ENCODE results near the gene PPP1R2B.

PPP1R2B gene

DNA sequence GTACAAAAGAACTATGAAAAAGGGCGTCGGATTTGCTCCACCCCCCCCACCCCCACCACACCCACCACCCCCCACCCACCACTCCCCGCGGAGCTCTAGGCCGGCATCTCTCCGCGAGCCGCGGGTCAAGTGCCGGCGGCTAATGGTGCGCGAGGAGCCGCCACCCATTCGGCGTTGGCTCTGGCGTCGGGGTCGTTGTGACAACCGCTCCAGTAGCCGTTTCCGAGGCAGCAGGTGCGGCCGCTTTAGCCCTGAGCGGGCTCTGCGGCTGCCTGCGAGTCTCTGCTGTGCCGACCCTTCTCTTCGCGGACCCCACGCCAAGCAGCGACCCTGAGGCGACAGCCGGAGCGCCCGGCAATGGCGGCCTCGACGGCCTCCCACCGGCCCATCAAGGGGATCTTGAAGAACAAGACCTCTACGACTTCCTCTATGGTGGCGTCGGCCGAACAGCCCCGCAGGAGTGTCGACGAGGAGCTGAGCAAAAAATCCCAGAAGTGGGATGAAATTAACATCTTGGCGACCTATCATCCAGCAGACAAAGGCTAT, at the start of gene PPP1R2B:
Gene PPP1R2B, plus strand, starts transcription at position 90 of the 546 bp plus-strand sequence. Its CDS starts 268 bp downstream, at position 358.
- ATAC-seq (no peak), DNase-seq (ENCODE audit: low spot score in 2 of 2) (no peak)
- H3K4me1 Mint-ChIP-seq = no peaks in the 10 kb centered on the region
- H3K9me3 Mint-ChIP-seq = peaks cover 14% of the 10 kb centered on the region
- no peaks in the 10 kb centered on the region for H3K36me3 Mint-ChIP-seq
- H3K4me3 Mint-ChIP-seq = no peak within 1 kb of the TSS
- H3K27ac Mint-ChIP-seq = no peak within 1 kb of the TSS

DNA sequence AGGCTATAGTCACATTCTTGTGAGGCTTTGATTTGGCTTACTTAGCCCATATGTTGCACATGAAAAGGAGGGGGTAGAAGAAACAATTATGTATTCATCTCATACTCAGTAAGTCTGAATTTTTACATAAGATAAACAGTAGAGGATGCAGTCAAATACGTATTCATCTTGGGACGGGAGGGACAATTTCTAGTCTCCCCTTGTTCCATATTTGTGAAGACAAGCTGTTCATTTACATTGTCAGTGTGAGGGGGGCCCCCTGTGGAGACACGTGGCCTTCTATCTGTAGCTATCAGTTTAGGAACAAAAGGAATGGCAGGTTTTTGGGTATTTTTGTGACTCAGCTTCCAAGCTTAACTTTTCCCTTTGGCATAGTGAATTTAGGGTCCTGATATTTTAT, 49.2 kb upstream of the PPP1R2B start:
- Mint-ChIP-seq H3K27ac (no peak overlapping the region), H3K36me3 (no peaks in the 10 kb centered on the region), H3K9me3 (peaks cover 3% of the 10 kb centered on the region), H3K4me3 (no peak overlapping the region), H3K4me1 (no peaks in the 10 kb centered on the region)
- ATAC-seq = no peak
- DNase-seq (ENCODE audit: low spot score in 2 of 2) = no peak

DNA sequence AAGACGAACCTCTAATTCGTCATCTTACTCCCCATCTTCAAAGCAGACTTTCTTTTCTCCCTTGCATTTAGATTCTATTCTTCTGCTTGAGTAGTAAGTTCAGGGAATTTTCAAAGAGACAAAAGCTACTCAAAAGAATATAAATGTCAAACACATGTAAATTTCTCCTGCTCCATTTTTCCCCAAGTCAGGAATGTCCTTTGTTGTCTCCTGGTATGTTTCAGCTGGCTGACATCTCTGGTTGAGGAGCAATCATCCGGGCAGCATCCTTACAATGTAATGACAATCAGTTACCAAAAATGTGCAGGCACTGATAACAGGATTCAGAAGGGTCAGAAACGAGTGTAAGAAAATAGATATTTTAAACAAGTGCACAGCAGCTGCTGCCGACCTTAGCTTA, 47.6 kb upstream of the PPP1R2B start:
- no peaks in the 10 kb centered on the region for H3K4me1 Mint-ChIP-seq
- no peak for ATAC-seq
- no peak overlapping the region for H3K4me3 Mint-ChIP-seq

GRCh38 chr5:156803404-156803803, 46.7 kb upstream of the PPP1R2B start:
- DNase-seq (ENCODE audit: low spot score in 2 of 2) = no peak
- no peaks in the 10 kb centered on the region for H3K4me1 Mint-ChIP-seq
- ATAC-seq = no peak
- H3K36me3 Mint-ChIP-seq = no peaks in the 10 kb centered on the region
- H3K9me3 Mint-ChIP-seq = peaks cover 3% of the 10 kb centered on the region
- no peak overlapping the region for H3K4me3 Mint-ChIP-seq
- H3K27ac Mint-ChIP-seq = no peak overlapping the region

More for the DNA sequence above, 47.6 kb upstream of the PPP1R2B start:
- DNase-seq (ENCODE audit: low spot score in 2 of 2) = no peak
- no peaks in the 10 kb centered on the region for H3K36me3 Mint-ChIP-seq
- H3K9me3 Mint-ChIP-seq = peaks cover 3% of the 10 kb centered on the region
- H3K27ac Mint-ChIP-seq = no peak overlapping the region

GRCh38 chr5:156812959-156813358, 37.1 kb upstream of the PPP1R2B start:
- Mint-ChIP-seq H3K4me3 (no peak overlapping the region), H3K27ac (no peak overlapping the region), H3K4me1 (no peaks in the 10 kb centered on the region), H3K9me3 (no peaks in the 10 kb centered on the region), H3K36me3 (no peaks in the 10 kb centered on the region)
- no peak for DNase-seq (ENCODE audit: low spot score in 2 of 2)
- ATAC-seq = no peak

- DNase-seq (ENCODE audit: low spot score in 2 of 2) (no peak), ATAC-seq (peak; percentile 64)
- H3K4me1 Mint-ChIP-seq = no peaks in the 10 kb centered on the region
- H3K27ac Mint-ChIP-seq = no peak overlapping the region
- no peaks in the 10 kb centered on the region for H3K36me3 Mint-ChIP-seq
- H3K9me3 Mint-ChIP-seq = no peaks in the 10 kb centered on the region
- H3K4me3 Mint-ChIP-seq = no peak overlapping the region
Measured at GRCh38 chr5:156815988-156816599, 34.0 kb upstream of the PPP1R2B start.

DNA sequence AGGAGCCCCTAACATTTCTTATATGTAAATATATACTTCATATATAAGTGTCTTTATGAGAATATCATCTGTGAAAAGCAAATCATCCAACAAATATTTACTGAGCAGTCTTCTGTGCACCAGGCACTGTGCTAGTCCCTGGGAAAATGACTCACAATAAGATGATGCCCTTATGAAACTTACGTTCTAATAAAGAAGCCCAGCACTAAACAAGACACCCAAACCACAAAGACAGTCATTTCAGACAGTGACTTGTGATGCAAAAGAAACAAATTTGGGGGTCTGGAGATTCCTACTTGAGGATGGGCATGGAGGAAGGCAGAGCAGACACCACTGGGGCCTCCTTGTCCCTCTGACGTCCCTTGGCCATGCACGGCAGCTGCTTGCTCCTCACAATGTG, 30.6 kb upstream of the PPP1R2B start:
- Mint-ChIP-seq H3K27ac (no peak overlapping the region), H3K36me3 (no peaks in the 10 kb centered on the region), H3K4me1 (no peaks in the 10 kb centered on the region), H3K4me3 (no peak overlapping the region), H3K9me3 (no peaks in the 10 kb centered on the region)
- no peak for DNase-seq (ENCODE audit: low spot score in 2 of 2)
- no peak for ATAC-seq

- ATAC-seq = no peak
- Mint-ChIP-seq H3K27ac (no peak overlapping the region), H3K36me3 (no peaks in the 10 kb centered on the region), H3K4me3 (no peak overlapping the region), H3K9me3 (no peaks in the 10 kb centered on the region), H3K4me1 (no peaks in the 10 kb centered on the region)
- no peak for DNase-seq (ENCODE audit: low spot score in 2 of 2)
Measured at GRCh38 chr5:156819967-156820581, 30.0 kb upstream of the PPP1R2B start.

GRCh38 chr5:156824241-156824640, 25.9 kb upstream of the PPP1R2B start:
- no peak for ATAC-seq
- Mint-ChIP-seq H3K4me1 (peaks cover 5% of the 10 kb centered on the region), H3K27ac (no peak overlapping the region), H3K36me3 (no peaks in the 10 kb centered on the region), H3K4me3 (no peak overlapping the region), H3K9me3 (peaks cover 6% of the 10 kb centered on the region)
- DNase-seq (ENCODE audit: low spot score in 2 of 2) = no peak

- no peak overlapping the region for H3K4me3 Mint-ChIP-seq
- DNase-seq (ENCODE audit: low spot score in 2 of 2) (no peak), ATAC-seq (no peak)
- H3K9me3 Mint-ChIP-seq = peaks cover 6% of the 10 kb centered on the region
- H3K36me3 Mint-ChIP-seq = no peaks in the 10 kb centered on the region
- H3K27ac Mint-ChIP-seq = no peak overlapping the region
- peaks cover 5% of the 10 kb centered on the region for H3K4me1 Mint-ChIP-seq
Measured at GRCh38 chr5:156824800-156825199, 25.3 kb upstream of the PPP1R2B start.

- H3K27ac Mint-ChIP-seq = no peak overlapping the region
- DNase-seq (ENCODE audit: low spot score in 2 of 2) (no peak), ATAC-seq (no peak)
- no peaks in the 10 kb centered on the region for H3K36me3 Mint-ChIP-seq
- peaks cover 6% of the 10 kb centered on the region for H3K9me3 Mint-ChIP-seq
- no peak overlapping the region for H3K4me3 Mint-ChIP-seq
- peaks cover 5% of the 10 kb centered on the region for H3K4me1 Mint-ChIP-seq
Measured at GRCh38 chr5:156825688-156826087, 24.4 kb upstream of the PPP1R2B start.

DNA sequence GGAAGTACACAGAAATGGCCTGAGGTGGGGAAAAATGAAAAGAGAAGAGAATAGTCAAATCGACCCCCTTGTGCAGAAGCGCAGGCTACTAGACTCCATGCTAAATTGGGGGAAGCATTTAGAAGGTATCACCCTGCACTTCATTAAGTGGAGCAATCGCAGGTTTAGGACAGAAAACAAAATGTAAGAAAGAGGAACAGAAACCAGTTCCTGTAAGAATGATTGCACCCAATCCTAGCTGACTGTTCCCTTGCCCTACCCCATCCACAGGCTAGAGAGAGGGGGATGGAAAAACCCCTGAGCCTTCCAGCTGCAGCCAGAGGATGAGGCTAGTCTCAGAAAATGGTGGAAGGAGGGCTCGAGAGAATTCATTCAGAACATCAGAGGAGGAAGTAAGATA, 23.9 kb upstream of the PPP1R2B start:
- Mint-ChIP-seq H3K27ac (no peak overlapping the region), H3K9me3 (peaks cover 6% of the 10 kb centered on the region), H3K36me3 (no peaks in the 10 kb centered on the region), H3K4me1 (peaks cover 5% of the 10 kb centered on the region), H3K4me3 (no peak overlapping the region)
- DNase-seq (ENCODE audit: low spot score in 2 of 2) = no peak
- ATAC-seq = no peak

DNA sequence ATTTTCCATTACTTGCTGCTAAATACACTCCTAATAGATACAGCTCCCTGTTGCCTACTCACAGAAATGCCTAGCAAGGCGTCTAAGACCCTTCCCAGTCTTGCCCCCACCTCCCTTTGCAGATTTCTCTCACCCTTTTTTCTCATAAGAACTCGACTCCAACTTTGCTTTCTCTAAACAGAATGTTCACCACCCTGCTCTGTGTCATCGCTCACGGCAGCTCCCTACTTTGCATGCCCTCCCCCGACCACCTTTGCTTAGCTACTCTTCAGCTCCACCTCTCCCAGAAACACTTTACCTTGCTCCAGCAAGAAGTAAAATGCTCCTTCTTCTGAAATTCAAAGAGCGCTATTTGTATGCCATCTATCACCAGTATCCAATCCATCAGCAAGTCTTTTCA, 15.2 kb upstream of the PPP1R2B start:
- Mint-ChIP-seq H3K9me3 (no peaks in the 10 kb centered on the region), H3K4me1 (peaks cover 8% of the 10 kb centered on the region), H3K4me3 (no peak overlapping the region), H3K27ac (no peak overlapping the region), H3K36me3 (no peaks in the 10 kb centered on the region)
- no peak for DNase-seq (ENCODE audit: low spot score in 2 of 2)
- no peak for ATAC-seq

GRCh38 chr5:156835905-156836304, 14.2 kb upstream of the PPP1R2B start:
- Mint-ChIP-seq H3K36me3 (no peaks in the 10 kb centered on the region), H3K4me3 (no peak overlapping the region), H3K9me3 (no peaks in the 10 kb centered on the region), H3K4me1 (peaks cover 8% of the 10 kb centered on the region), H3K27ac (no peak overlapping the region)
- no peak for DNase-seq (ENCODE audit: low spot score in 2 of 2)
- ATAC-seq = peak; percentile 44

GRCh38 chr5:156836846-156837245, 13.2 kb upstream of the PPP1R2B start:
- H3K36me3 Mint-ChIP-seq = no peaks in the 10 kb centered on the region
- DNase-seq (ENCODE audit: low spot score in 2 of 2) = no peak
- H3K4me1 Mint-ChIP-seq = peaks cover 8% of the 10 kb centered on the region
- no peaks in the 10 kb centered on the region for H3K9me3 Mint-ChIP-seq
- H3K4me3 Mint-ChIP-seq = no peak overlapping the region
- no peak for ATAC-seq
- no peak overlapping the region for H3K27ac Mint-ChIP-seq

DNA sequence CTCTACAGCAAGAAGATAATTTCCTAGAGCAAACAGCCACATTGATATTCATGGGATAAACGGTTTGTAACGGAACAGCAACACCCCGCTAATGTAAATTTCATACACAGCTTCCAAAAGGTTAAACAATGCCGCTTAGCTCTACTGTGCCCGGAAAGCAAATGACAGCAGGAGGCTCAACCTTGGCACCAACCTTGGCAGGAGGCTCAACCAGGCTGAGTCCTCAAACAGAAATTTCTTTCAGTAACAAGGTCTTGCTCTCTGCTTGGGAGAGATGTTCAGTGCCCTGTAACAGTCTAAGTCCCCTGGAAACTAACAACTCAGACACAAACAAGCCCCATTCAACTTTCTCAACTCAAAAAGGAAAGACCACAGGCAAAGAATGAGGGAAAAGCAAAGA, 11.1 kb upstream of the PPP1R2B start:
- peaks cover 8% of the 10 kb centered on the region for H3K4me1 Mint-ChIP-seq
- no peaks in the 10 kb centered on the region for H3K36me3 Mint-ChIP-seq

More for the DNA sequence above, 11.1 kb upstream of the PPP1R2B start:
- DNase-seq (ENCODE audit: low spot score in 2 of 2) = no peak
- no peak overlapping the region for H3K4me3 Mint-ChIP-seq
- no peaks in the 10 kb centered on the region for H3K9me3 Mint-ChIP-seq
- no peak for ATAC-seq
- no peak overlapping the region for H3K27ac Mint-ChIP-seq
